Astrocyte (in vitro differentiated cells and primary cell): ENCODE data around the gene PLD3.

Experiments
- CTCF ChIP-seq: IDR thresholded peaks from 2 replicates; pipeline ENCODE4 v1.5.1; 2011; ENCODE audit warnings: low read depth, mild to moderate bottlenecking, inconsistent platforms, low read length, moderate library complexity; ENCODE audit not compliant: insufficient read depth
- EZH2 ChIP-seq: IDR thresholded peaks from 2 replicates; pipeline ENCODE4 v1.6.1; 2012; ENCODE audit warnings: mild to moderate bottlenecking, low read length, inconsistent platforms; ENCODE audit not compliant: insufficient read depth

DNA sequence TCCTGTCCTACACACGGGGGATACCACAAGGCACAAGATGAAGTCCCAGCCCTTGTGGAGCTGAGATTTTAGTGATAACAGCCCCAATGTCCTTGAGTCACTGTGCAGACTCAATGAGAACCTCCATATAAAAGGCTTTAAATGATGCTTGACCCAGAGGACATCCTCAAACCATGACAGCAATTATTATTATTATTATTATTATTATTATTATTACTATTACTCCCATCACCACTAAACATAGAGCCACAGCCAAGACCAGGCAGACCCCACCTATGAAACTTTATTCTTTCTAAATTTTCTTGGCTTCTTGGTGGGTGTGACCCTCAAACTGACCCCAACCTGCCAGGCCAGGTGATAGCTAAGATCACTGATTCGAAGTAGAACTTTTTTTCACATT lies 11.4 kb upstream of the PLD3 start:
- TF ChIP-seq CTCF (no peak), EZH2 (no peak)
